ELR (cell line): ENCODE data around the gene SMG7.

Experiments used
- DNase-seq: peaks from one replicate; pipeline ENCODE4 v3.0.0-alpha.2; 2015; ENCODE audit warnings: low read depth

Gene SMG7

GRCh38 chr1:183467687-183468086 lies 4.6 kb upstream of the SMG7 start:
- peak; percentile 61 for DNase-seq

- DNase-seq = peak; percentile 88
Observed at GRCh38 chr1:183470147-183470960, 1.9 kb upstream of the SMG7 start.

GRCh38 chr1:183470961-183471742 lies 1.1 kb upstream of the SMG7 start:
- peak; percentile 89 for DNase-seq

GRCh38 chr1:183471743-183472487 lies 384 bp upstream of the SMG7 start:
- DNase-seq = peak; percentile 98

- peak; percentile 25 for DNase-seq
Observed at GRCh38 chr1:183473217-183473536, 878 bp downstream of the SMG7 start.

GRCh38 chr1:183476081-183476480 lies 3.8 kb downstream of the SMG7 start:
- DNase-seq = no peak

GRCh38 chr1:183477986-183478781 lies 5.9 kb downstream of the SMG7 start:
- no peak for DNase-seq

- DNase-seq = peak; percentile 57
Observed at GRCh38 chr1:183480971-183481441, 8.7 kb downstream of the SMG7 start.

- no peak for DNase-seq
Observed at GRCh38 chr1:183483224-183483623, 10.9 kb downstream of the SMG7 start.

- DNase-seq = peak; percentile 17
Observed at GRCh38 chr1:183484254-183484653, 12.0 kb downstream of the SMG7 start.

GRCh38 chr1:183484851-183485250 lies 12.6 kb downstream of the SMG7 start:
- no peak for DNase-seq

GRCh38 chr1:183487674-183488442 lies 15.6 kb downstream of the SMG7 start:
- no peak for DNase-seq

GRCh38 chr1:183490932-183491331 lies 18.6 kb downstream of the SMG7 start:
- DNase-seq = no peak

GRCh38 chr1:183493540-183494245 lies 21.4 kb downstream of the SMG7 start:
- DNase-seq = no peak

- DNase-seq = no peak
Observed at GRCh38 chr1:183495420-183495819, 23.1 kb downstream of the SMG7 start.

- DNase-seq = no peak
Observed at GRCh38 chr1:183497218-183497617, 24.9 kb downstream of the SMG7 start.

- DNase-seq = no peak
Observed at GRCh38 chr1:183498342-183498991, 26.2 kb downstream of the SMG7 start.

- no peak for DNase-seq
Observed at GRCh38 chr1:183505454-183506089, 33.3 kb downstream of the SMG7 start.

GRCh38 chr1:183506561-183506960 lies 34.3 kb downstream of the SMG7 start:
- DNase-seq = no peak
